IMR-90 (cell line): Measurements from ENCODE around the gene NTPCR. TPM values are rescaled to one million over a fixed set of nuclear protein-coding genes. Genes with fewer than 3 reads are reported as not detected.

Experiments
- ATAC-seq: fragments of 200-7000 bp; cut with Tn5 transposase; 2 replicates; pipeline ENCODE4 v1.9.1; 2020; ENCODE audit warnings: low read depth, mild to moderate bottlenecking, moderate library complexity
- BruUV-seq: library from RNA; stranded (reverse); fragments of 400-500 nt; replicated peaks from 2 replicates; lab custom pipeline; 2021; lab: Mats Ljungman, UMichigan
- CTCF ChIA-PET: fragments of 300-600 bp; formaldehyde crosslinking; extraction: SDS; loops from one replicate; lab custom pipeline; 2021; ENCODE audit warnings: antibody characterized with exemption; lab: Yijun Ruan, JAX
- POLR2A ChIA-PET: fragments of 300-600 bp; sonication (Branson Sonifier 250); formaldehyde crosslinking; loops from one replicate; lab custom pipeline; 2022; ENCODE audit warnings: antibody characterized with exemption; ENCODE audit not compliant: unreplicated experiment; lab: Charles Lee
- DNase-seq: peaks from one replicate; pipeline ENCODE4 v3.0.0; 2013
- H2AFZ ChIP-seq: replicated peaks from 2 replicates; pipeline ENCODE3; 2013; ENCODE audit warnings: low read length, mild to moderate bottlenecking; ENCODE audit not compliant: poor library complexity
- H2AK5ac ChIP-seq: 2 replicates; pipeline ENCODE4 v1.6.1; 2013; ENCODE audit warnings: low read depth, low read length, inconsistent platforms
- H2AK9ac ChIP-seq: replicated peaks from 2 replicates; pipeline ENCODE3; 2013; ENCODE audit warnings: mild to moderate bottlenecking, low read depth, low read length, moderate library complexity; ENCODE audit not compliant: poor library complexity
- H2BK120ac ChIP-seq: 2 replicates; pipeline ENCODE4 v1.6.1; 2013; ENCODE audit warnings: low read depth, low read length, inconsistent platforms
- H2BK15ac ChIP-seq: 3 replicates; pipeline ENCODE4 v1.6.1; 2013; ENCODE audit warnings: low read depth, low read length, inconsistent platforms
- H2BK20ac ChIP-seq: 2 replicates; pipeline ENCODE4 v1.6.1; 2013; ENCODE audit warnings: low read depth, mild to moderate bottlenecking, inconsistent platforms, low read length, moderate library complexity
- H2BK5ac ChIP-seq: 2 replicates; pipeline ENCODE4 v1.6.1; 2013; ENCODE audit warnings: mild to moderate bottlenecking, low read depth, low read length, inconsistent platforms; ENCODE audit not compliant: poor library complexity, severe bottlenecking
- H3K14ac ChIP-seq: replicated peaks from 2 replicates; pipeline ENCODE4 v1.6.1; 2013; ENCODE audit warnings: low read depth, low read length, inconsistent platforms
- H3K18ac ChIP-seq: 2 replicates; pipeline ENCODE4 v1.6.1; 2013; ENCODE audit warnings: low read depth, low read length, control low read depth
- H3K23ac ChIP-seq: 2 replicates; pipeline ENCODE4 v1.6.1; 2013; ENCODE audit warnings: low read depth, low read length, inconsistent platforms
- H3K27ac ChIP-seq: 2 replicates; pipeline ENCODE4 v1.5.1; 2013; ENCODE audit warnings: mild to moderate bottlenecking, control low read depth, low read length; ENCODE audit not compliant: insufficient read depth
- H3K27me3 ChIP-seq: 2 replicates; pipeline ENCODE4 v1.6.1; 2013; ENCODE audit warnings: low read length; ENCODE audit not compliant: control insufficient read depth, insufficient read depth
- H3K36me3 ChIP-seq: 2 replicates; pipeline ENCODE4 v1.6.1; 2013; ENCODE audit warnings: low read length, mixed read lengths; ENCODE audit not compliant: control insufficient read depth, insufficient read depth
- H3K4ac ChIP-seq: 2 replicates; pipeline ENCODE4 v1.6.1; 2013; ENCODE audit warnings: low read depth, low read length, inconsistent platforms
- H3K4me1 ChIP-seq: 2 replicates; pipeline ENCODE4 v1.6.1; 2013; ENCODE audit warnings: low read length, mixed read lengths; ENCODE audit not compliant: control insufficient read depth, insufficient read depth
- H3K4me2 ChIP-seq: 2 replicates; pipeline ENCODE4 v1.6.1; 2013; ENCODE audit warnings: low read depth, mild to moderate bottlenecking, control low read depth, low read length, moderate library complexity
- H3K4me3 ChIP-seq: 2 replicates; pipeline ENCODE4 v1.5.1; 2013; ENCODE audit warnings: low read depth, mild to moderate bottlenecking, control low read depth, low read length, moderate library complexity; ENCODE audit not compliant: insufficient read depth
- H3K56ac ChIP-seq: 2 replicates; pipeline ENCODE4 v1.6.1; 2013; ENCODE audit warnings: low read length, inconsistent platforms; ENCODE audit not compliant: insufficient read depth; ENCODE audit errors: extremely low read depth
- H3K79me1 ChIP-seq, 2 experiments: 2 replicates each; pipeline ENCODE4 v1.6.1; 2013; ENCODE audit warnings: low read length in 2 of 2, inconsistent platforms in 1 of 2, low read depth in 1 of 2
- H3K9ac ChIP-seq: 2 replicates; pipeline ENCODE4 v1.6.1; 2013; ENCODE audit warnings: low read depth, low read length, control low read depth
- H3K9me1 ChIP-seq: 2 replicates; pipeline ENCODE4 v1.6.1; 2013; ENCODE audit warnings: low read length, inconsistent platforms; ENCODE audit not compliant: insufficient read depth
- H3K9me3 ChIP-seq: 2 replicates; pipeline ENCODE4 v1.6.1; 2013; ENCODE audit warnings: low read length; ENCODE audit not compliant: control insufficient read depth, insufficient read depth
- H4K20me1 ChIP-seq: 2 replicates; pipeline ENCODE4 v1.6.1; 2013; ENCODE audit warnings: low read length, inconsistent platforms; ENCODE audit not compliant: insufficient read depth
- H4K5ac ChIP-seq: 2 replicates; pipeline ENCODE4 v1.6.1; 2013; ENCODE audit warnings: mild to moderate bottlenecking, low read depth, low read length, control low read depth
- H4K8ac ChIP-seq, 2 experiments: 2 replicates each; pipeline ENCODE4 v1.6.1; 2013; ENCODE audit warnings: low read depth in 2 of 2, low read length in 2 of 2, control low read depth in 1 of 2, inconsistent platforms in 1 of 2
- H4K91ac ChIP-seq: 2 replicates; pipeline ENCODE4 v1.6.1; 2013; ENCODE audit warnings: low read depth, low read length, inconsistent platforms; ENCODE audit not compliant: insufficient read depth
- BHLHE40 ChIP-seq: fragments of 150-350 bp; IDR thresholded peaks from 2 replicates; pipeline ENCODE4 v1.6.1; 2016; ENCODE audit warnings: mild to moderate bottlenecking, low read depth, low read length
- CEBPB ChIP-seq: IDR thresholded peaks from 2 replicates; pipeline ENCODE4 v1.6.1; 2012; ENCODE audit warnings: low read depth, low read length, improper control_type of control experiment
- CHD1 ChIP-seq: IDR thresholded peaks from 2 replicates; pipeline ENCODE4 v1.6.1; 2012; ENCODE audit warnings: low read depth, low read length, improper control_type of control experiment
- FOS ChIP-seq: fragments of 150-350 bp; IDR thresholded peaks from 2 replicates; pipeline ENCODE4 v1.6.1; 2016; ENCODE audit warnings: low read depth, low read length
- MAFK ChIP-seq: IDR thresholded peaks from 2 replicates; pipeline ENCODE4 v1.6.1; 2012; ENCODE audit warnings: low read depth, low read length, improper control_type of control experiment
- MAZ ChIP-seq: IDR thresholded peaks from 2 replicates; pipeline ENCODE4 v1.6.1; 2012; ENCODE audit warnings: low read depth, mild to moderate bottlenecking, low read length, improper control_type of control experiment, moderate library complexity, borderline replicate concordance
- MXI1 ChIP-seq: IDR thresholded peaks from 2 replicates; pipeline ENCODE4 v1.6.1; 2012; ENCODE audit warnings: low read depth, mild to moderate bottlenecking, low read length, moderate library complexity, borderline replicate concordance
- NFE2L2 ChIP-seq: fragments of 150-350 bp; IDR thresholded peaks from 2 replicates; pipeline ENCODE4 v1.6.1; 2016; ENCODE audit warnings: low read depth, mild to moderate bottlenecking, low read length
- POLR2A ChIP-seq: IDR thresholded peaks from 2 replicates; pipeline ENCODE4 v1.6.1; 2012; ENCODE audit warnings: mild to moderate bottlenecking, low read depth, low read length
- RAD21 ChIP-seq: IDR thresholded peaks from 2 replicates; pipeline ENCODE4 v1.6.1; 2012; ENCODE audit warnings: low read length, improper control_type of control experiment
- RCOR1 ChIP-seq: IDR thresholded peaks from 2 replicates; pipeline ENCODE4 v1.6.1; 2012; ENCODE audit warnings: mild to moderate bottlenecking, low read length, improper control_type of control experiment; ENCODE audit not compliant: insufficient replicate concordance
- RFX5 ChIP-seq: IDR thresholded peaks from 2 replicates; pipeline ENCODE4 v1.8.0; 2012; ENCODE audit warnings: low read depth, mild to moderate bottlenecking, low read length, moderate library complexity
- SMC3 ChIP-seq: fragments of 150-350 bp; IDR thresholded peaks from 2 replicates; pipeline ENCODE4 v1.6.1; 2016; ENCODE audit warnings: low read depth, mild to moderate bottlenecking, antibody characterized with exemption, low read length, moderate library complexity
- WGBS, 2 experiments: methylation state at CpG; one replicate each; pipeline versions ENCODE4 v1.1.5 to v1.1.7; 2013; ENCODE audit warnings: missing lambda C conversion rate in 2 of 2; ENCODE audit not compliant: insufficient read length in 1 of 2; ENCODE audit errors: extremely low coverage in 2 of 2; 5-methylcytosine and 5-hydroxymethylcytosine counted together
- dilution Hi-C: fragments of 300-500 bp; cut with HindIII; formaldehyde crosslinking; loops from one replicate; pipeline ENCODE4 v1.14.3; 2018; ENCODE audit warnings: low sequenced_read_pairs; ENCODE audit not compliant: unreplicated experiment
- in situ Hi-C: fragments of 300-500 bp; cut with MboI; formaldehyde crosslinking; loops from 3 replicates; pipeline ENCODE4 v1.14.3; 2019; ENCODE audit warnings: low sequenced_read_pairs, inconsistent platforms, mixed read lengths
- intact Hi-C: fragments of 100-400 bp; cut with micrococcal nuclease; formaldehyde crosslinking; loops from 2 replicates; pipeline ENCODE4 v1.10.0; 2022
- polyA plus RNA-seq, 3 experiments: library from polyadenylated mRNA; depleted of rRNA; stranded (reverse); fragments of >200 nt; gene quantifications; 2 replicates each; pipeline ENCODE4 v1.2.3, GENCODE V29; 2012; ENCODE audit warnings: low replicate concordance in 1 of 3
- total RNA-seq: library from RNA; depleted of rRNA; stranded (reverse); fragments of >200 nt; gene quantifications from 2 replicates; pipeline ENCODE4 v1.2.3, GENCODE V29; 2012
- TF ChIP-seq, protein P1 (sequence below): conservative IDR thresholded peaks from 2 replicates; pipeline ENCODE4 v1.5.1; 2012; ENCODE audit warnings: mild to moderate bottlenecking, low read depth, low read length, improper control_type of control experiment
- TF ChIP-seq, protein P2 (sequence below): fragments of 150-350 bp; IDR thresholded peaks from 2 replicates; pipeline ENCODE4 v1.6.1; 2016; ENCODE audit warnings: low read depth, mild to moderate bottlenecking, low read length, moderate library complexity, borderline replicate concordance
- TF ChIP-seq, protein P3 (sequence below): fragments of 150-350 bp; IDR thresholded peaks from 2 replicates; pipeline ENCODE4 v1.6.1; 2017; ENCODE audit warnings: mild to moderate bottlenecking, antibody characterized with exemption, low read length, low read depth

Gene NTPCR
- total and polyA plus RNA-seq, 2 of the 4 experiments (the other 2 are of a cell fraction) = 13.3 to 16.5 TPM

DNA sequence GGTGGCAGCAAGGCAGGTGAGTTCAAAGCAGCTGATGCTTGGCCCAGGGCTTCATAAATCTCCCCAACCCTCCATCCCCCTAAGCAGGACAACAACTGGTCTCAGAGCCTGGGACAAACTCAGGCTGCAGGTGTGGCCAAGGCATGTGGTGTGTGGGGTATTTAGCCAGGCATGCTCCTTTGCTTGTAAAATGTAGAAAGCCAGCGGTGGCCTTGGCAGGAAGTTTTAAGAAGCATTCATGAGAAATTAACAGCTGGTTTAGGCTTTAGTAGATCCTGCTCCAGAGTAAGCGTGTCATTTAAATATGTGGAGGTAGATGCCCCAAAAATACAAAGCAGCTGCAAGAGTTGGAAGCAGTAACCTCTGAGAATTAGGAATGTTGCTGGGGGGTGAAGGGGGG lies 44.8 kb downstream of the NTPCR start:
- Histone ChIP-seq H2AFZ (peak overlapping the region; percentile 21), H3K4me1 (no peaks in the 10 kb centered on the region), H4K91ac (no peak overlapping the region), H3K4me3 (no peak overlapping the region), H3K79me1 (no peaks in the 10 kb centered on the region), H3K56ac (no peak overlapping the region), H3K27me3 (no peaks in the 10 kb centered on the region), H3K18ac (no peak overlapping the region), H2AK5ac (no peak overlapping the region), H3K4ac (no peak overlapping the region), H2BK120ac (no peak overlapping the region), H3K9ac (no peak overlapping the region), H2AK9ac (peak overlapping the region; percentile 81), H4K20me1 (no peaks in the 10 kb centered on the region), H3K4me2 (no peak overlapping the region), H3K36me3 (peaks cover 23% of the 10 kb centered on the region), H3K9me3 (peaks cover 6% of the 10 kb centered on the region; the same call in 1 of the 2 replicates), H2BK5ac (no peak overlapping the region), H3K14ac (no peak overlapping the region), H3K9me1 (peaks cover 3% of the 10 kb centered on the region; the same call in 1 of the 2 replicates), H4K5ac (no peak overlapping the region), H3K23ac (no peak overlapping the region), H4K8ac (no peak overlapping the region), H2BK15ac (no peak overlapping the region), H3K27ac (no peak overlapping the region), H2BK20ac (no peak overlapping the region)
- in situ Hi-C loops = no loop called here
- intact Hi-C loops = no loop called here
- BruUV-seq = no TSS peak
- no peak for TF ChIP-seq RAD21
- TF ChIP-seq BHLHE40 = no peak
- TF ChIP-seq POLR2A = no peak
- no peak for TF ChIP-seq MXI1
- TF ChIP-seq, protein P1, sequence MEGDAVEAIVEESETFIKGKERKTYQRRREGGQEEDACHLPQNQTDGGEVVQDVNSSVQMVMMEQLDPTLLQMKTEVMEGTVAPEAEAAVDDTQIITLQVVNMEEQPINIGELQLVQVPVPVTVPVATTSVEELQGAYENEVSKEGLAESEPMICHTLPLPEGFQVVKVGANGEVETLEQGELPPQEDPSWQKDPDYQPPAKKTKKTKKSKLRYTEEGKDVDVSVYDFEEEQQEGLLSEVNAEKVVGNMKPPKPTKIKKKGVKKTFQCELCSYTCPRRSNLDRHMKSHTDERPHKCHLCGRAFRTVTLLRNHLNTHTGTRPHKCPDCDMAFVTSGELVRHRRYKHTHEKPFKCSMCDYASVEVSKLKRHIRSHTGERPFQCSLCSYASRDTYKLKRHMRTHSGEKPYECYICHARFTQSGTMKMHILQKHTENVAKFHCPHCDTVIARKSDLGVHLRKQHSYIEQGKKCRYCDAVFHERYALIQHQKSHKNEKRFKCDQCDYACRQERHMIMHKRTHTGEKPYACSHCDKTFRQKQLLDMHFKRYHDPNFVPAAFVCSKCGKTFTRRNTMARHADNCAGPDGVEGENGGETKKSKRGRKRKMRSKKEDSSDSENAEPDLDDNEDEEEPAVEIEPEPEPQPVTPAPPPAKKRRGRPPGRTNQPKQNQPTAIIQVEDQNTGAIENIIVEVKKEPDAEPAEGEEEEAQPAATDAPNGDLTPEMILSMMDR = no peak
- no peak for TF ChIP-seq CEBPB
- TF ChIP-seq, protein P2, sequence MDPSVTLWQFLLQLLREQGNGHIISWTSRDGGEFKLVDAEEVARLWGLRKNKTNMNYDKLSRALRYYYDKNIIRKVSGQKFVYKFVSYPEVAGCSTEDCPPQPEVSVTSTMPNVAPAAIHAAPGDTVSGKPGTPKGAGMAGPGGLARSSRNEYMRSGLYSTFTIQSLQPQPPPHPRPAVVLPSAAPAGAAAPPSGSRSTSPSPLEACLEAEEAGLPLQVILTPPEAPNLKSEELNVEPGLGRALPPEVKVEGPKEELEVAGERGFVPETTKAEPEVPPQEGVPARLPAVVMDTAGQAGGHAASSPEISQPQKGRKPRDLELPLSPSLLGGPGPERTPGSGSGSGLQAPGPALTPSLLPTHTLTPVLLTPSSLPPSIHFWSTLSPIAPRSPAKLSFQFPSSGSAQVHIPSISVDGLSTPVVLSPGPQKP = no peak
- TF ChIP-seq RFX5 = no peak
- TF ChIP-seq SMC3 = no peak
- TF ChIP-seq MAZ = no peak
- TF ChIP-seq MAFK = no peak
- no peak for TF ChIP-seq RCOR1
- no peak for TF ChIP-seq FOS
- TF ChIP-seq, protein P3, sequence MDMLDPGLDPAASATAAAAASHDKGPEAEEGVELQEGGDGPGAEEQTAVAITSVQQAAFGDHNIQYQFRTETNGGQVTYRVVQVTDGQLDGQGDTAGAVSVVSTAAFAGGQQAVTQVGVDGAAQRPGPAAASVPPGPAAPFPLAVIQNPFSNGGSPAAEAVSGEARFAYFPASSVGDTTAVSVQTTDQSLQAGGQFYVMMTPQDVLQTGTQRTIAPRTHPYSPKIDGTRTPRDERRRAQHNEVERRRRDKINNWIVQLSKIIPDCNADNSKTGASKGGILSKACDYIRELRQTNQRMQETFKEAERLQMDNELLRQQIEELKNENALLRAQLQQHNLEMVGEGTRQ = no peak
- TF ChIP-seq NFE2L2 = no peak
- TF ChIP-seq CHD1 = no peak
- 80% methylated on average over 1 of the region's 2 CpGs; no CpG with 5 or more reads in 1 of the 2 experiments for WGBS, 2 experiments
- ChIA-PET POLR2A (no interaction called here), CTCF (no interaction called here)
- no peak for DNase-seq
- no peak for ATAC-seq
- dilution Hi-C loops = no loop called here
